Forelimb muscle (tissue), 1 donor: ENCODE results near the gene RPL37A. TPM values are rescaled to one million over a fixed set of nuclear protein-coding genes. Genes with fewer than 3 reads are reported as not detected.

Source experiments
- DNase-seq: peaks from one replicate; pipeline ENCODE4 v3.0.0-alpha.2; 2013; ENCODE audit warnings: low read depth
- polyA plus RNA-seq: library from polyadenylated mRNA; unstranded; fragments of 120-200 nt; gene quantifications from one replicate; pipeline ENCODE4 v1.2.1, GENCODE V29; 2013; ENCODE audit not compliant: insufficient read length

RPL37A gene
- polyA plus RNA-seq, 1 donor, result 4,827 TPM

GRCh38 chr2:216486708-216487107 is 11.9 kb upstream of the RPL37A start:
- no peak for DNase-seq

- DNase-seq, result no peak
Measured at GRCh38 chr2:216490061-216490460, 8.6 kb upstream of the RPL37A start.

GRCh38 chr2:216491793-216492596 is 6.6 kb upstream of the RPL37A start:
- DNase-seq, result no peak

- no peak for DNase-seq
Measured at GRCh38 chr2:216492597-216493333, 5.9 kb upstream of the RPL37A start.

GRCh38 chr2:216493334-216493685 is 5.3 kb upstream of the RPL37A start:
- DNase-seq, result no peak

- no peak for DNase-seq
Measured at GRCh38 chr2:216495656-216496055, 3.0 kb upstream of the RPL37A start.

- no peak for DNase-seq
Measured at GRCh38 chr2:216497382-216498069, 1.1 kb upstream of the RPL37A start.

- DNase-seq, result no peak
Measured at GRCh38 chr2:216498070-216498378, 620 bp upstream of the RPL37A start.

- DNase-seq, result no peak
Measured at GRCh38 chr2:216499641-216500218, 1.1 kb downstream of the RPL37A start.

GRCh38 chr2:216500572-216500971 is 1.9 kb downstream of the RPL37A start:
- DNase-seq, result no peak

GRCh38 chr2:216501854-216502253 is 3.2 kb downstream of the RPL37A start:
- no peak for DNase-seq

- no peak for DNase-seq
Measured at GRCh38 chr2:216502381-216503158, 3.9 kb downstream of the RPL37A start.

- DNase-seq, result no peak
Measured at GRCh38 chr2:216503159-216503629, 4.5 kb downstream of the RPL37A start.

GRCh38 chr2:216503697-216504375 is 5.2 kb downstream of the RPL37A start:
- DNase-seq, result no peak

- no peak for DNase-seq
Measured at GRCh38 chr2:216504376-216504762, 5.7 kb downstream of the RPL37A start.

GRCh38 chr2:216505133-216506106 is 6.8 kb downstream of the RPL37A start:
- no peak for DNase-seq

- DNase-seq, result no peak
Measured at GRCh38 chr2:216507220-216508160, 8.8 kb downstream of the RPL37A start.

GRCh38 chr2:216508229-216508628 is 9.6 kb downstream of the RPL37A start:
- no peak for DNase-seq
